Right renal pelvis (tissue), 4 donors: Measurements from ENCODE around the gene SGO1. TPM values are rescaled to one million over a fixed set of nuclear protein-coding genes. Genes with fewer than 3 reads are reported as not detected.

Experiments used
- polyA plus RNA-seq, 4 donors: library from polyadenylated mRNA; unstranded; fragments of 120-200 nt; gene quantifications; one replicate each; pipeline ENCODE4 v1.2.1, GENCODE V29; 2013; ENCODE audit not compliant: insufficient read length in 4 of 4

The SGO1 gene
- polyA plus RNA-seq, 4 donors = 8.5 to 11.4 (median 10.3) TPM

Other genes with a start within 250 kb of the SGO1 start
- 10 to 100 TPM; 66.6 to 87.6 (median 83.7) TPM for gene RAB5A, start 239.1 kb downstream of the SGO1 start, polyA plus RNA-seq
- under 1 TPM; 0.25 to 0.30 (median 0.28) TPM for gene PP2D1, start 173.9 kb downstream of the SGO1 start, polyA plus RNA-seq
- gene KAT2B, start 145.8 kb downstream of the SGO1 start, polyA plus RNA-seq = 10 to 100 TPM; 20.9 to 29.7 (median 23.7) TPM